Mucosa of descending colon (tissue), 3 donors: ENCODE measurements around the gene ST13. TPM values are rescaled to one million over a fixed set of nuclear protein-coding genes. Genes with fewer than 3 reads are reported as not detected.

ENCODE experiments used
- ATAC-seq: fragments of 200-7000 bp; cut with Tn5 transposase; one replicate; pipeline ENCODE4 v1.9.1; 2020; ENCODE audit warnings: mild to moderate bottlenecking, moderate library complexity
- DNase-seq, 3 donors: peaks; one replicate each; pipeline ENCODE4 v3.0.0-alpha.2; 2020
- H3K36me3 ChIP-seq: fragments of 200-600 bp; one replicate; pipeline ENCODE4 v1.8.0; 2021; ENCODE audit warnings: low read depth, mild to moderate bottlenecking
- H3K4me1 ChIP-seq: fragments of 200-600 bp; one replicate; pipeline ENCODE4 v1.8.0; 2021; ENCODE audit warnings: low read depth, mild to moderate bottlenecking
- H3K4me3 ChIP-seq: fragments of 200-600 bp; one replicate; pipeline ENCODE4 v1.8.0; 2021; ENCODE audit warnings: mild to moderate bottlenecking
- H3K9me3 ChIP-seq: fragments of 200-600 bp; one replicate; pipeline ENCODE4 v1.8.0; 2021; ENCODE audit warnings: mild to moderate bottlenecking
- intact Hi-C, 2 donors: fragments of 100-400 bp; cut with DNase I in 1 of 2; cut with micrococcal nuclease in 1 of 2; formaldehyde crosslinking; loops; one replicate each; pipeline versions ENCODE4 v1.11.0 to v1.11.1; 2022; cut with DNase I, micrococcal nuclease
- long read RNA-seq, 2 donors: library from polyadenylated mRNA; unstranded; transcript quantifications; one replicate each; pipeline ENCODE4 v2.0.0, GENCODE V29; 2019 to 2021
- total RNA-seq, 3 donors: library from RNA; stranded (reverse); fragmentation: NEBNext Ultra II Directional in 2 of 3; extraction: Animal tissue kit (Norgen Biotek cat#: 25700) in 2 of 3; gene quantifications; one replicate each; pipeline versions ENCODE4 v1.2.1 to v1.2.4, GENCODE V29; 2021 to 2023
- TF ChIP-seq, protein P1 (sequence below): fragments of 200-600 bp; IDR thresholded peaks from one replicate; pipeline ENCODE4 v1.8.0; 2022; ENCODE audit warnings: antibody characterized with exemption, mild to moderate bottlenecking
- donor health status: DM: no; HTN: no; CAD: no; lungs with moderate emphysema.
- donor health status: DM: no; HTN: no; CAD: no.
- donor health status: DM: no; HTN: yes; CAD: no.

ST13 gene
- total RNA-seq: 100 to 1,000 TPM; 151 to 278 (median 151) TPM
- long read RNA-seq, donor 1, transcript ST13-201 (12 exons, 3,595 nt): major isoform, 333 of 363 reads
- long read RNA-seq, donor 1, partial matches to known transcripts: 14 of 363 reads
- long read RNA-seq, donor 1, other reads (novel, unspliced or antisense): 16 of 363 reads
- long read RNA-seq, donor 2, transcript ST13-201 (12 exons, 3,595 nt): major isoform, 82 of 104 reads
- long read RNA-seq, donor 2, partial matches to known transcripts: 12 of 104 reads
- long read RNA-seq, donor 2, other reads (novel, unspliced or antisense): 10 of 104 reads

- Histone ChIP-seq H3K36me3 (no peaks in the 10 kb centered on the region), H3K9me3 (no peaks in the 10 kb centered on the region), H3K4me3 (peak within 1 kb of the TSS; percentile 86), H3K4me1 (peaks cover 47% of the 10 kb centered on the region)
- intact Hi-C loops: no loop called here
- DNase-seq (peak; percentile 97 to 99 (median 98)), ATAC-seq (peak; percentile 97)
- TF ChIP-seq, protein P1, sequence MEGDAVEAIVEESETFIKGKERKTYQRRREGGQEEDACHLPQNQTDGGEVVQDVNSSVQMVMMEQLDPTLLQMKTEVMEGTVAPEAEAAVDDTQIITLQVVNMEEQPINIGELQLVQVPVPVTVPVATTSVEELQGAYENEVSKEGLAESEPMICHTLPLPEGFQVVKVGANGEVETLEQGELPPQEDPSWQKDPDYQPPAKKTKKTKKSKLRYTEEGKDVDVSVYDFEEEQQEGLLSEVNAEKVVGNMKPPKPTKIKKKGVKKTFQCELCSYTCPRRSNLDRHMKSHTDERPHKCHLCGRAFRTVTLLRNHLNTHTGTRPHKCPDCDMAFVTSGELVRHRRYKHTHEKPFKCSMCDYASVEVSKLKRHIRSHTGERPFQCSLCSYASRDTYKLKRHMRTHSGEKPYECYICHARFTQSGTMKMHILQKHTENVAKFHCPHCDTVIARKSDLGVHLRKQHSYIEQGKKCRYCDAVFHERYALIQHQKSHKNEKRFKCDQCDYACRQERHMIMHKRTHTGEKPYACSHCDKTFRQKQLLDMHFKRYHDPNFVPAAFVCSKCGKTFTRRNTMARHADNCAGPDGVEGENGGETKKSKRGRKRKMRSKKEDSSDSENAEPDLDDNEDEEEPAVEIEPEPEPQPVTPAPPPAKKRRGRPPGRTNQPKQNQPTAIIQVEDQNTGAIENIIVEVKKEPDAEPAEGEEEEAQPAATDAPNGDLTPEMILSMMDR: no peak
These were observed at the start of gene ST13, which contains the start of gene XPNPEP3 for GRCh38 chr22:40856513-40857308. ST13 (minus strand) TSS chr22:40856639; CDS start chr22:40856540, 99 bp downstream. XPNPEP3 (plus strand) TSS chr22:40857148; CDS start chr22:40857182, 34 bp downstream.

GRCh38 chr22:40904101-40904500 lies 47.7 kb upstream of the ST13 start:
- TF ChIP-seq, protein P1: no peak
- DNase-seq (no peak), ATAC-seq (no peak)
- Histone ChIP-seq H3K36me3 (no peaks in the 10 kb centered on the region), H3K4me3 (no peak overlapping the region), H3K4me1 (no peaks in the 10 kb centered on the region), H3K9me3 (no peaks in the 10 kb centered on the region)
- intact Hi-C loops: no loop called here

- H3K4me1 ChIP-seq: no peaks in the 10 kb centered on the region
- no peak overlapping the region for H3K4me3 ChIP-seq
- ATAC-seq (peak; percentile 80), DNase-seq (peak in 1 of 3 donors; percentile 17)
- TF ChIP-seq, protein P1: no peak
- intact Hi-C loops: no loop called here
- no peaks in the 10 kb centered on the region for H3K36me3 ChIP-seq
- H3K9me3 ChIP-seq: no peaks in the 10 kb centered on the region
These were observed 42.5 kb upstream of the ST13 start for GRCh38 chr22:40898850-40899357.

GRCh38 chr22:40894417-40894816 lies 38.0 kb upstream of the ST13 start:
- no peaks in the 10 kb centered on the region for H3K4me1 ChIP-seq
- H3K9me3 ChIP-seq: no peaks in the 10 kb centered on the region
- H3K4me3 ChIP-seq: no peak overlapping the region
- H3K36me3 ChIP-seq: no peaks in the 10 kb centered on the region
- intact Hi-C loops: no loop called here
- DNase-seq: no peak
- no peak for ATAC-seq
- TF ChIP-seq, protein P1: no peak

GRCh38 chr22:40890881-40891280 lies 34.4 kb upstream of the ST13 start:
- no peak for DNase-seq
- TF ChIP-seq, protein P1: no peak
- H3K9me3 ChIP-seq: no peaks in the 10 kb centered on the region
- no peaks in the 10 kb centered on the region for H3K36me3 ChIP-seq
- intact Hi-C loops: no loop called here
- no peak for ATAC-seq
- no peak overlapping the region for H3K4me3 ChIP-seq
- no peaks in the 10 kb centered on the region for H3K4me1 ChIP-seq
